Liver (tissue), 9 donors: ENCODE measurements around the gene WDR5. TPM values are rescaled to one million over a fixed set of nuclear protein-coding genes. Genes with fewer than 3 reads are reported as not detected.

Experiments used
- DNase-seq: peaks from one replicate; pipeline ENCODE4 v3.0.0-alpha.2; 2017; ENCODE audit warnings: low spot score
- H3K27ac ChIP-seq, 2 donors: one replicate each; pipeline ENCODE4 v1.7.0; 2013; ENCODE audit warnings: inconsistent platforms in 2 of 2, low read length in 2 of 2, control low read depth in 1 of 2, low read depth in 1 of 2, mild to moderate bottlenecking in 1 of 2
- H3K27me3 ChIP-seq, 4 donors: one replicate each; pipeline versions ENCODE4 v1.6.1 to v1.7.0; 2013; ENCODE audit warnings: low read length in 3 of 4, inconsistent platforms in 1 of 4, mild to moderate bottlenecking in 1 of 4, moderate library complexity in 1 of 4; ENCODE audit not compliant: control insufficient read depth in 4 of 4, insufficient read depth in 4 of 4
- H3K36me3 ChIP-seq, 4 donors: one replicate each; pipeline versions ENCODE4 v1.6.1 to v1.7.0; 2013; ENCODE audit warnings: low read length in 3 of 4, mild to moderate bottlenecking in 3 of 4, low read depth in 1 of 4, moderate library complexity in 1 of 4; ENCODE audit not compliant: control insufficient read depth in 4 of 4, insufficient read depth in 3 of 4
- H3K4me1 ChIP-seq, 4 donors: one replicate each; pipeline versions ENCODE4 v1.6.1 to v1.7.0; 2013; ENCODE audit warnings: low read length in 3 of 4, mild to moderate bottlenecking in 3 of 4, moderate library complexity in 1 of 4; ENCODE audit not compliant: control insufficient read depth in 4 of 4, insufficient read depth in 4 of 4
- H3K4me3 ChIP-seq, 3 donors: one replicate each; pipeline versions ENCODE4 v1.6.1 to v1.7.0; 2013; ENCODE audit warnings: low read length in 3 of 3, control low read depth in 1 of 3, low read depth in 1 of 3, mild to moderate bottlenecking in 1 of 3
- H3K9ac ChIP-seq, 2 donors: one replicate each; pipeline ENCODE4 v1.7.0; 2013; ENCODE audit warnings: low read length in 2 of 2, mild to moderate bottlenecking in 2 of 2, moderate library complexity in 2 of 2, control low read depth in 1 of 2, low read depth in 1 of 2
- H3K9me3 ChIP-seq, 4 donors: one replicate each; pipeline versions ENCODE4 v1.6.1 to v1.7.0; 2013; ENCODE audit warnings: low read length in 3 of 4; ENCODE audit not compliant: control insufficient read depth in 4 of 4
- ATF3 ChIP-seq: IDR thresholded peaks from 2 replicates; pipeline ENCODE4 v1.6.1; 2016; ENCODE audit warnings: antibody characterized with exemption
- CTCF ChIP-seq: fragments of 150-350 bp; IDR thresholded peaks from 2 replicates; pipeline ENCODE4 v1.5.1; 2017; ENCODE audit warnings: improper control_type of control experiment, low read depth, low read length; ENCODE audit not compliant: missing input control
- EGR1 ChIP-seq, 2 donors: IDR thresholded peaks; 2 replicates each; pipeline ENCODE4 v1.6.1; 2016 to 2018; ENCODE audit warnings: antibody characterized with exemption in 2 of 2, low read depth in 2 of 2
- FOXA1 ChIP-seq: IDR thresholded peaks from 2 replicates; pipeline ENCODE4 v1.6.1; 2016; ENCODE audit warnings: antibody characterized with exemption
- FOXA2 ChIP-seq: IDR thresholded peaks from 2 replicates; pipeline ENCODE4 v1.6.1; 2016; ENCODE audit warnings: antibody characterized with exemption
- GABPA ChIP-seq, 2 donors: IDR thresholded peaks in 1 of 2; conservative IDR thresholded peaks in 1 of 2; 2 replicates each; pipeline ENCODE4 v1.6.1; 2016; ENCODE audit warnings: antibody characterized with exemption in 2 of 2, mild to moderate bottlenecking in 1 of 2, moderate library complexity in 1 of 2
- HNF4A ChIP-seq, 2 donors: conservative IDR thresholded peaks; 2 replicates each; pipeline ENCODE4 v1.6.1; 2016; ENCODE audit warnings: antibody characterized with exemption in 2 of 2, mild to moderate bottlenecking in 2 of 2
- HNF4G ChIP-seq: IDR thresholded peaks from 2 replicates; pipeline ENCODE4 v1.6.1; 2016; ENCODE audit warnings: antibody characterized with exemption
- JUND ChIP-seq, 2 donors: IDR thresholded peaks; 2 replicates each; pipeline ENCODE4 v1.6.1; 2016; ENCODE audit warnings: antibody characterized with exemption in 2 of 2
- MAX ChIP-seq: IDR thresholded peaks from 2 replicates; pipeline ENCODE4 v1.6.1; 2016; ENCODE audit warnings: antibody characterized with exemption
- NR2F2 ChIP-seq: IDR thresholded peaks from 2 replicates; pipeline ENCODE4 v1.6.1; 2016; ENCODE audit warnings: antibody characterized with exemption
- RAD21 ChIP-seq, 2 donors: IDR thresholded peaks; 2 replicates each; pipeline ENCODE4 v1.6.1; 2016; ENCODE audit warnings: antibody characterized with exemption in 2 of 2, mild to moderate bottlenecking in 2 of 2
- REST ChIP-seq: IDR thresholded peaks from 2 replicates; pipeline ENCODE4 v1.6.1; 2016; ENCODE audit warnings: antibody characterized with exemption, mild to moderate bottlenecking
- RXRA ChIP-seq, 2 donors: IDR thresholded peaks; 2 replicates each; pipeline ENCODE4 v1.6.1; 2017 to 2018; ENCODE audit warnings: antibody characterized with exemption in 2 of 2, mild to moderate bottlenecking in 1 of 2
- SP1 ChIP-seq: IDR thresholded peaks from 2 replicates; pipeline ENCODE4 v1.6.1; 2018; ENCODE audit warnings: antibody characterized with exemption, mild to moderate bottlenecking
- TAF1 ChIP-seq: conservative IDR thresholded peaks from 2 replicates; pipeline ENCODE4 v1.6.1; 2016; ENCODE audit warnings: antibody characterized with exemption, mild to moderate bottlenecking
- YY1 ChIP-seq: IDR thresholded peaks from 2 replicates; pipeline ENCODE4 v1.6.1; 2016; ENCODE audit warnings: antibody characterized with exemption, mild to moderate bottlenecking
- ZBTB33 ChIP-seq: IDR thresholded peaks from 2 replicates; pipeline ENCODE4 v1.6.1; 2016; ENCODE audit warnings: antibody characterized with exemption
- WGBS: extraction: QIAGEN DNeasy Blood & Tissue Kit; methylation state at CpG from one replicate; pipeline ENCODE4 v1.1.7; 2013; 5-methylcytosine and 5-hydroxymethylcytosine counted together
- polyA plus RNA-seq, 2 donors: library from polyadenylated mRNA; stranded (reverse) in 1 of 2; unstranded in 1 of 2; fragments of 200-250 nt in 1 of 2; fragments of >200 nt in 1 of 2; fragmentation: Nextera tagmentation in 1 of 2; extraction: Ambion mirVana in 1 of 2; gene quantifications; one replicate each; pipeline versions ENCODE4 v1.2.1 to v1.2.3, GENCODE V29; 2013 to 2015
- total RNA-seq, 2 donors: library from RNA; depleted of rRNA; stranded (reverse); fragments of >200 nt; gene quantifications; one replicate each; pipeline ENCODE4 v1.2.3, GENCODE V29; 2014
- donor health status: healthy.
- donor health status: healthy.
- donor health status: healthy.
- donor health status: healthy.
- donor health status: healthy.

WDR5 gene
- total and polyA plus RNA-seq, 4 donors: 11.1 to 21.6 (median 14.6) TPM

GRCh38 chr9:134204991-134205578 lies 69.2 kb downstream of the WDR5 start:
- no peaks in the 10 kb centered on the region for H3K9me3 ChIP-seq
- peaks cover 9 to 36% (median 17%) of the 10 kb centered on the region in 4 donors for H3K4me1 ChIP-seq
- no peak overlapping the region for H3K9ac ChIP-seq
- no peak for DNase-seq
- TF ChIP-seq FOXA1: no peak
- peak in 1 of 2 donors; percentile 35 for TF ChIP-seq RAD21 (IDR thresholded peaks at IDR 0.05)
- no peak for TF ChIP-seq TAF1
- peak; percentile 66 for TF ChIP-seq SP1
- no peak for TF ChIP-seq EGR1 (IDR thresholded peaks at IDR 0.05; ENCODE audit: low read depth in 2 of 2)
- TF ChIP-seq REST: no peak
- TF ChIP-seq RXRA (IDR thresholded peaks at IDR 0.05): peak; percentile 47 to 60
- no peak for TF ChIP-seq YY1
- TF ChIP-seq CTCF: no peak
- TF ChIP-seq MAX: no peak
- TF ChIP-seq HNF4A (conservative IDR thresholded peaks at IDR 0.05): peak in 1 of 2 donors; percentile 50
- TF ChIP-seq JUND (IDR thresholded peaks at IDR 0.05): no peak
- TF ChIP-seq ATF3: no peak
- TF ChIP-seq HNF4G: no peak
- TF ChIP-seq NR2F2: peak; percentile 99
- TF ChIP-seq ZBTB33: no peak
- no peak for TF ChIP-seq GABPA (IDR thresholded peaks at IDR 0.05 in 1 of 2, conservative IDR thresholded peaks at IDR 0.05 in 1 of 2)
- no peak for TF ChIP-seq FOXA2
- H3K27me3 ChIP-seq: no peaks in the 10 kb centered on the region
- H3K36me3 ChIP-seq: no peaks in the 10 kb centered on the region
- 69% methylated on average over 15 of the region's 15 CpGs for WGBS
- peak overlapping the region; percentile 59 to 74 for H3K27ac ChIP-seq
- H3K4me3 ChIP-seq: no peak overlapping the region
